Measurements from ENCODE around the gene CELF2. TPM values are rescaled to one million over a fixed set of nuclear protein-coding genes. Genes with fewer than 3 reads are reported as not detected.

The CELF2 gene
- polyA plus RNA-seq, 3 donors = 11.2 to 11.8 (median 11.5) TPM

DNA sequence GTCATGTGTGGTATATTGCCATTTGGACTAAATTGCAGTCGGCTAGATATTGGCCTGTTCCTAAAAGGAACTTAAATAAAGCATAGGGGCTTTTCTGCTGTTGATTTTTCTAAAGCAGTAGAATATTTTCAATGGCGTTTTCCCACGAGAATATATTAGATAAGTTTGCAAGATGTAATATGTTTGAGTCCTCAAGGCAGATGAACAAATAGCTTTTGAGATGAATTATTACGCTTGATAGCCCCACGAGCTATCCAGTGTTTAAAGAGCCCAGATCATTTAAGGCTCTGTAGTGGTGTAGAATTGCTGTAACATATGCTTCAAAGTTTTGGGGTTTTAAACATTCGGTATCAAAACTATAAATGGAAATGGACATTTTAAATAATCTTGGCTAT, 2.9 kb downstream of the CELF2 start:
- no peak for DNase-seq

DNA sequence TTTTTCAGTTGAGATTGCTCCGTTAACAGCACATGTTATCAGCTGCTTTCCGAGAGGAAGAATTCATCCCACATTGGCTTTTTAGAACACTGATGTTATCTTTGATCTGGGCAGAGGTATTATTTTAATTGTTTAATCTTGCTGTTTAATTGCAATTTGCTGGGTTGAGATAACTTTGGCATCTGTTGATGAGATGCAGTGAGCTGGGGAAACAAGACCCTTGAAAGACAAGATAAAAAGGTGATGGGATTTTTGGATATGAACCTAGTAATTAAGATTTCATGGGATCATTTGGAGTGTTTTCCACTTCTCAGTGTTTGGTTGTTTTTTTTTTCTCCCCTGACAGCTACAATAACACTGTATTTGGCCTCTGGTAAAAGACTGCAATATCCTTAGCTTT, 4.5 kb downstream of the CELF2 start:
- DNase-seq = no peak

DNA sequence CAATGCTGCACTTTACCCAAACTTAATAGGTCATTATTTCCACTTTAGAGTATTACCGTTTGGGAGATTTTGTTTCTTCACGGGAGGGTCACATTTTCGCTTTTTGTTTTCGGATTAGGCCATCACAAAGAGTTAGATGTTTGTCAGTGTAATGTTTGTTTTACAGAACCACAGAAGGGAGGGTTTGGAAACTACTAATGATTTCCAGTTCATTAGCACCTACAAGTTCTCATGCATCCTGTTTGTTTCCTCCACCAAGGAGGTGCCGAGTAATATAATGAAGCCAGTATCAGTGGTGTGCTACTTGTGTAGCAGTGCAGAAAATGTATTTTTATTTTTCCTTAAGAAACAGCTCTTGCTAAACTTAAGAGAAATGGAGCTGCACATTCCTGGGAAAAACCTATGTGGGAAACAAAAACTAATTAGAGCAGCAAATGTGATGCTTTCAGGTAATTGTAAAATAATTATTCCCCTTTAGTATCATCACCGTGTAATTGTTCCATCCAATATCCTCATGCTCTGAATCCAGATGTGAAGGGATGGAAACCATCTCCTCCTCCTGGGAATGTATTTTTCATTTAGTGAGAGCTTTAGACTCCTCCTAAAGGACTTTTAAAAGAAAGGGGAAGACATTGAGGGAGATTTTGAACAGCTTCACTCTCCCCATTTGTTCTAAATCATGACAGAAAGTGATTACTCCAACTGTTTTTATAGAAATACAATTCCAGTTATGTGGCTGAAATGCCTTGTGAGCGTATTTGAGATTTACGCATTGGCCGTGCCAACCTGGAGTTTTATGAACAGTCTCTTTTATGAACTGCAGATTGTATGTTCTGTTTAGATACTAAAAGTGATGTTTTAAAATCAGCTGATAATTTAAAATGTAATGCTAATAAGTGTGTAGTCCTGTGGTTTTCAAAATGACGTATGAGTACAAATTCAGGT, 5.6 kb downstream of the CELF2 start:
- no peak for DNase-seq

DNA sequence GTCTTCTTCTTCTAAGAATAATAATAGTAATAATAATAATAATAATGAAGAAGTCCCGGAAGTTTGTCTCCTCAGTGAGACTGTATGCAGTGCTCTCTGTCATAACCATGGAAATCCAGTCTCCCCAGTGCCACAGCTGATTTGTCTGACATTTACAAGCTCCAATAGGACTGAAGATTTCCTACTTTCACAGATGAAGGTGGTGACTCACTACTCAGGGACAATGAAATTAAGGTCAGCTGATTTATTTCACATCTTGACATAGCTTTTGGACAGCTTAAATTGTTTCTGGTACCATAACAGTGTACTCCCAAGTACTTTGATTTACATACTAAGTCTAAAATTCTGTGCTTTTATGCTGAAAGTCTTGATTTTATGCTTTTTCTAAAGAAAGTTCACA, 6.9 kb downstream of the CELF2 start:
- no peak for DNase-seq

DNA sequence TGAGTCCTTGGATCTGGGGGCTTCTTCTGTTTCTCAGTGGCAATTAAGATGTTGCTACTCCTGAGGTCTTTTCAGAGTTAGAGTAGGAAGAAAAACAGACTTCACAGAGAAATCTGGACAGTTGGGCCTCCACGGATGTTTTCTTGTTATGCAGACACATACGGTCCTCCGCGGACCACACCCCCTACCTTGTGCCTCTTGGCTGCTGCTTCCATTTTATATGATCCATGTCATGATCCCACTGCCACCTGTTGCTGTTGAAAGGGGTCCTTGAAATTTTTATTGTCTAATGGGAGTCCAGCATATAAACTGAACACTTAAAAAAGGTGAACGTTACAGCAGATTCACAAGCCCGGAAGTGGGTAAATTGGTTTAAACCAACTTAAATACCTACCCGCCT, 8.3 kb downstream of the CELF2 start:
- DNase-seq = no peak

DNA sequence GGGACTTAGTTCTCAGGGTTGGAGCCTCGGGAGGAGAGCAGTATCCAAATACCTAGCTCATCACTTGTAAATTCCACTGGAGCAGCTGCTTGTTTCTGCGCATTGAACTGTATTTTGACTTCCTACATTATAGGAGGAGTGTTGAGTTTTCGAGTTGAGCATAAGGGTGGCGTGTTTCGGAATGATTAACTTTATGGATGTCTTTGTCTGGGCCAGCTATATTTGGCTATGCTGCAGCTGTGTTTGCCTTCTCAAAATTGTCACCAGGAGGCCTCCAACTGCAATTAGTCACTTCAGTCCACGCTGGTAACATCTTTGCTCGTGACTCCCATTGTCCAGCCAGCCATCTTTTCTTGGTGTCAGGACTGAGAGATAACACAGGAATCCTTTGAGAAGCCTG, 9.1 kb downstream of the CELF2 start:
- DNase-seq = no peak

DNA sequence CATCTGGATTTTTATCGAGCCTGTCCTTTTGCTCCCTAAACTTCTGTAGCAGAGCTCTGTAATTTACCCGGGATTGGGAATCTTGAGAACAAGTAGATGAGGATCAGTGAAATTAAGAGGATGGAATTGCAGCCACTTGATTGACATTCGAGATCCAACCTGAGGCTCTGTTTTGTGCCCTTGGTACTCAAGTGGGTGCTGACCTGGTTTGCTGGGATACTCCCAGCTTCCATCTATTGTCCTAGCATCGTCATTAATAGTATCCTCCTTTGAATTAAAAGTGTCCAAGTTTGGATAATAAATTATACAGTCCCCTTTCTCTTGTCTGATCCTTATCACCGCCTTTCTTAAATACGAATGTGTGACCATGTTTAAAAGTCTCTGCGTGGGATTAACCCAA, 17.1 kb downstream of the CELF2 start:
- no peak for DNase-seq

DNA sequence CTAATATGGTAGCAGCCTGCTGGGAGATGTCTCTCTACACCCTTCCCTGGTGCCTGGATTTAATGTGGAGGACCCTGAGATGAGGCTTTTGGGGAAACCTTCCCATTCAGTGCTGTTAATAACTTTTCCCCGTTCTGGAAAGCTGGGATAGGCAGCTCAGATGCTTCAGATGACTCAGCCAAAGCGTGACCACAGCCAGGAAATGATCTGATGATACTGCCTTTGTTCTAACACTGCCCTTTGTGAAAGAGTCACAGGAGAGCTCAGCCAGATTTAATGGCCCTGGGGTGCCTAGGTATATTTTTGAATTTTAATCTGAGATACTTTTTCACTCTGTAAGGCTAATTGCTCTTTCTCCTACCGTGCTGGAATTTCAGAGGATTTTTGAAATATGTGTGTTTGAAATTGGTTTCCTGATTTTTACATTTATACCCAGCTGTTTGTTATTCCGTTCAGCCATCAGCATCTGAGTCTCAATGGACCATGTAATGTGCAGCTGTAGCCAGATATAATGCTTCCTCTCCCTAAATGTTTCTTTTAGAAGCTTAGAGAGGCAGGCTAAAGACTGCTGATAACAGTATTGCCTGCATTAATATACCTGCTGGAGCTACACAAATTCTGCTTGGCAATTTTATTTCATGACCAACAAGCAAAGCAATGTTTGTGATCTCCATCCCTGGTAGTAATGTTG, 17.8 kb downstream of the CELF2 start:
- DNase-seq = no peak

DNA sequence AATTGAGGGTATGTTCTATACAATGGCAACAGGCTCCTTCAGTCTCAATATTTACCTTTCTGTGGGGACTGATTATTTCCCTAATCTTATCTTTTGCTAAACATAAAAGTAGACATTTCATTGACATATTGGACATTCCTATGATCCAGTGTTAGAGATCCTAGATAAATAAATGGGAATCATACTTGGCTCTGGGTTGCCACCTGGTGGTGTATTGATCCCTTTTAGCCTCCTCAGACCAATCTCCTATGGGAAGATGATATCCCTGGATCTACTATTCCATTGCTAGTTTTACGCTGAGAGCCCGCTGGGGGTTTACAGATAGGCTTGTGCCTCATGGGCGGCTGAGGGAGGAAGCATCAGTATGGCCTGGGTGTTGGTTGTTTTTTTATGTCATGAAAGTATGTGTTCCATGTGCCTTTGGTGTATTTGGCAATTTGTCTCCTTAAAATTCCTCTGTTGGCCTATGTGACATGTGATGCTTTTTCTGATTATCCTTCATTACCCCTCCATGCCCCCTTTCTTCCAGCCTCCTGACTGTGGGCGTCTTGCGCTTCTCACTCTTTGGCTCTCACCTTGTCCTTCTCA, 18.8 kb downstream of the CELF2 start:
- DNase-seq = no peak

DNA sequence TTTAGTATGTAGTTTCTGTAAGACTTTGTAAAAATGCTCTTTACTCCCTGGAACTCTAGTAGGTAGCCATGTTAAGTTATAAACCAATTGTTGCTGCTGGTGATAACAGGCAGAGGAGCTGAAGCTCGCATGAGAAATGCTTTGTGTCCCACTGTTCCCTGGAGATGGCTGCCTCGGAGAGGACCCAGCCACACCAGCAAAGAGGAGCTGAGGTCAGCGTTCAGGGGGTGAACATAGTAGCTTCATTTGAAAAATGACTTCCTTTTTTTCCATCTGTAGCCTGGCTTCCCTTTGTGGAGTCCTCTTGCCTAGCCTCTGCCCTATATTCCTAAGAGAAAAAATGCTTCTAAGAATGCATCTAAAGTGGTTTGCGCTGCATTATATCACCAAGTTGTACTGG, 20.3 kb downstream of the CELF2 start:
- no peak for DNase-seq

DNA sequence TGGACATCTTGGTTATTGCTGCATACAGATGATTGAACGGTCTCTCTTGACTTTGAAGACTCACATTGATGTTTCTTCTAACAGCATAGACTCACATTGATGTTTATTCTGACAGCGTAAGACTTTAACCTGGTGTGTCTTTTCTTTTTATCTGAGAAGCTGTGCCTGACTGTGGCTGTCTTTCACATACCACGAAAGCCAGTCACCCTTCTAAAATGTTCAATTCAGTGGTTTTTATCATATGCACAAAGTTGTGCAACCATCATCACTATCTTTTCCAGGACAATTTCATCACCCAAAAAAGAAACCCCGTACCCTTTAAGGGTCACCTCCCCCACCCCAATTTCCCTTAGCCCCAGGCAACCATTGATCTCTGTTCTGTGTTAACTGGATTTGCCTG, 24.7 kb downstream of the CELF2 start:
- DNase-seq = no peak

DNA sequence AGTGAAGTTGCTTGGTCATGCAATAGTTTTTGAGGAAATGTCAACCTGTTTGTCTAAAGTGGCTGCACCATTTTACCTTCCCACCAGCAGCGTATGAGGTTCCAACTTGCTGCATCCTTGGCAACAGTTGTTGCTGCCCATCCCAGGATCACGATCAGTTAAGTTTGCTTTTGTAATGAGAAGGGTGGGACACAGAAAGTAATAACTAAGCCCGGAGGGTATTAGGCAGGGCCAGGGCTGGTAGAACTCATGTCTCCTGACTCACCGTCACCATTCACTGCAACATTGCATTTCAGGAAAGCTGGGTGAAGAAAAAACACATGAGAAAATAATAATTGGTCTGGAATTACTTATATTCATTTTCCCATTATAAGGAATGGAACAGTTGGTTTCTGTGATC, 25.4 kb downstream of the CELF2 start:
- DNase-seq = no peak

DNA sequence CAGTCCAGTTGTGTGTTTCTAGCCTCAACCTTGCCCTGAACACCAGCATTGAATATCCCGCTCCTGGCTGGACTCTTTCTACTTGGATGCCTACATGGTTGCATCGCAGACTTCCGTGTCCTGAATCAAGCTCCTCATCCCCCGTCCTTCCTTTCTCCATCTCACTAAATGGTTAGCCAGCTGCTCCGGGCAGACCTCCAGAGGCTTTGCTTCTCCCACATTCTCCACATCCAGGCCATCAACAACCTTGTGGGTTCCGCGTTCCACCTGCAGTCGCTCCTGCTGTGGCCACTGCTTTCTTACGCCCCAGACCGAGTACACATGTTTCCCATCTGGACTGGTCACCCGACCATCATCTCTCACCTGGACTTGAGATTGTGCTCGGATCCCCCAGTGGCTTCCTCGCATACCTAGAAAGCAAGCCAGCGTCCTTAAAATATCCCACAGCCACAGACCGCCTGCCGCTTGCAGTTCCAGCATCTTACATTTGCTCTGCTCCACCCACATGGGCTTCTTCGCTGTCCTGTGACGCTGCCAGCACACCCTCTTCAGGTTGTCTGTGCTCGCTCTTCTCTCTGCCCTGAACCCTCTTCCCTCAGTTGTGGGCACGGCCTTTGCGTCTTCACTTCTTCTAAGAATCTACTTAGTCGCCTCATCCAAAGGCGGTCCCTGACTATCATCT, 25.9 kb downstream of the CELF2 start:
- no peak for DNase-seq

DNA sequence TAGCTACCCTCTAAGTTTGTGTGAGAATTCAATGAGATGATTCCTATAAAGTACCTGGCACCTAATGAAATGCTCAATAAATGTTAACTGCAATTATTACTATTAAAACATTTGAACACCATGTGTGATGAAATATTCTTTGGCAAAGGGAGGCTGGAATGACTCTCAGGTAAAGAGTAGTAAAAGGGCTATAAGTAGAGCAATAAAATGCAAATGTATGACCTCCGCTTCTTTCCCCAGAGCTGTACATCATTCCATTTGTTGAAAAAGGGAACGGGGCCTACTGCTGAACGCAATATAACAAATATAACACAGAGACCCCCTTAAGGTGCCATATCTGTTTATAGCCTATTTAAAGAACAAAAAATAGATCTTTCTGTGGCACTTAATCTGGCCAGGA, 27.8 kb downstream of the CELF2 start:
- DNase-seq = no peak

DNA sequence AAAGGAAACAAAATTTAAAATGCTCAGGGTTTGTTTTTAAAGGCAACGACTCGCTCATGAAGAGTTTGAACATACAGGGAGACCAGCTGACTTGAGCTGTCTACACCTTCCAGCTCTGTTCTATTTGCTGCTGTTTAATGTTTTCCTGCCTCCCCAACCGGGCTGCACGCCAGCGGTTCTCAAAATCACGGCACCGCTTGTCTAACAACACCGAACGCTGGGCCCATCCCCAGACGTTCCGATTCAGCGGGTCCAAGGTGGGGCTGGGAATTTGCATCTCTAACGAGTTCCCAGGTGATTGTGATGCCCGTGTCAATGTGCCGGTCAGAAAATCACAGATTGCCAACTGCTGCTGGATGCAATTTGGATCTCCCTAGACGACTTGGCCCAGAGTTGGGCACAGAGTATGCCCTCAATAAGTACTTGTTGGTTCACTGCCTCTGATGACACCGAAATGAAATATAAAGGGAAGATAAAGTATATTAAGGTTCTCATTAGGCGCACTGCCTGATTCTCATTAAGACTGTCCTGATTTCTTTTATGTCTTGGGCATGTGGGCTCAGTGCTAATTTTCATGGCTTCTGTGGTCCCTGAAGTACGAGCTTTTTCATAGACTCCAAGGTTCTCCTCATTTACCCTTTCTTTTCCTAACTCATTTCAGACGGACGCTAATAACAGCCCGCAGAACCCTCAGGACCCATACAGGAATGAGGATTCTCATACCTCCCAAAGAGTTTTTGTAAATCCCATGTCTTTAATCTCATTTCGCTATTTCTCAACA, 28.5 kb downstream of the CELF2 start:
- no peak for DNase-seq

DNA sequence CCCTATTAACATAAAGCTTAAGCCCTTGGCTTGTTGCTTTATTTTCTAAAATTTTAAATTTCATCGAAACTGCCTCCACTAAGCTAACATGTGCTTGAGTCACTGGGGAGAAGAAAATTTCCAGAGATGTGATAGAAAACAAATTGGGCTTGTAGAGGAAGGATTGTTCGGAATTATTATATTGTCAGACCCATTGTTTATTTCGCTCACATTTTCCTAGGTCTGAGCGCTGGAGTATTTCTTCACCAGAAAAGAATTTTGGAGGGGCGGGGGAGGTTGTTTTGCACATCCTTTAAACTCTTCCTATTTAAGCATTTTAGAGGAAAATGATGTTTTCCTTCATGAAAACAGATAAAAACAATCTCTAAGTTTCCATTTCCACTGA, 29.1 kb downstream of the CELF2 start:
- DNase-seq = no peak

DNA sequence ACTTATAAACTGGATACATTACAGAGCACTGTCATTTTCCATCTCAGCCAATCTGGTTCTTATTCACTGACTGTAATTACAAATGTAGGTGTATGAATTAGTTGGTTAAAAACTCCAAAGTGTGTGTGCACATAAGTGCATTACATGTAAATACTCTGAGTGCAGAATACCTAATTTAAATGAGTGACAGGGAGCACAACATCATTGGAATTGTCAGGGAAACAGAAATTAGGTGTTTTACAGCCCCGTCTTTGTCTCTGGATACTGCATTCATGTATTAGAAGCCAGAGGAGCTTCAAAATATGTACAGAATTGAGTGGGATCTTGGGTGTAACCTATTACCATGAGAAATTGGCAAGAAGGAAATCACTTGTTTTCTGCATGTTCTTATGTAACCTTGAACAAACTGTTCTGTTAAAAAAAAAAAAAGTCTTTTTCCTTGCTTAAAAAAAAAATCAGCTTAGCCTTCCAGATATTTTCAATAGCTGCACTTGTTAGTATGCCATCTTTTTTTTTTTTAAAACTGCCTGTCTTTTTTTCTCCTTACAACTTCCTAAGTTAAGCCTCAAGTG, 31.1 kb downstream of the CELF2 start:
- DNase-seq = no peak

DNA sequence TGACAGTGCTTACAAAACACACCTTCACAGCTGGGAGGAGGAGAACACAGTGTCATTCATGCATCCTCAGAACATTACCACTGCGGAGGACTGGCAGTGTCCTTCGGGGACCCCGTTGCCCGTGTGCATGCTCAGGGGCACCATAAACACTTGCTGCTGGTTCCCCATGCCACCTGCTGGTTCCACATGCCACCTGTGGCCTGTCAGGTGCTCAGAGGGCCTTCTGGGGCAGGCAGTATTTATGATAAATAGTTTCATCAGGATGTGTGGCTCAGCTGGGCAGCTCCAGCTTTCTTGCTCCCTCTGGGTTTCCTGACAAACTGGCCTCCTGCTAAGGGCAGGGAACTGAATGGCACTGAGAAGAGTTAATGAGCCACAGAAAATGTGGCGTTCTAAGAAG, 32.1 kb downstream of the CELF2 start:
- no peak for DNase-seq

DNA sequence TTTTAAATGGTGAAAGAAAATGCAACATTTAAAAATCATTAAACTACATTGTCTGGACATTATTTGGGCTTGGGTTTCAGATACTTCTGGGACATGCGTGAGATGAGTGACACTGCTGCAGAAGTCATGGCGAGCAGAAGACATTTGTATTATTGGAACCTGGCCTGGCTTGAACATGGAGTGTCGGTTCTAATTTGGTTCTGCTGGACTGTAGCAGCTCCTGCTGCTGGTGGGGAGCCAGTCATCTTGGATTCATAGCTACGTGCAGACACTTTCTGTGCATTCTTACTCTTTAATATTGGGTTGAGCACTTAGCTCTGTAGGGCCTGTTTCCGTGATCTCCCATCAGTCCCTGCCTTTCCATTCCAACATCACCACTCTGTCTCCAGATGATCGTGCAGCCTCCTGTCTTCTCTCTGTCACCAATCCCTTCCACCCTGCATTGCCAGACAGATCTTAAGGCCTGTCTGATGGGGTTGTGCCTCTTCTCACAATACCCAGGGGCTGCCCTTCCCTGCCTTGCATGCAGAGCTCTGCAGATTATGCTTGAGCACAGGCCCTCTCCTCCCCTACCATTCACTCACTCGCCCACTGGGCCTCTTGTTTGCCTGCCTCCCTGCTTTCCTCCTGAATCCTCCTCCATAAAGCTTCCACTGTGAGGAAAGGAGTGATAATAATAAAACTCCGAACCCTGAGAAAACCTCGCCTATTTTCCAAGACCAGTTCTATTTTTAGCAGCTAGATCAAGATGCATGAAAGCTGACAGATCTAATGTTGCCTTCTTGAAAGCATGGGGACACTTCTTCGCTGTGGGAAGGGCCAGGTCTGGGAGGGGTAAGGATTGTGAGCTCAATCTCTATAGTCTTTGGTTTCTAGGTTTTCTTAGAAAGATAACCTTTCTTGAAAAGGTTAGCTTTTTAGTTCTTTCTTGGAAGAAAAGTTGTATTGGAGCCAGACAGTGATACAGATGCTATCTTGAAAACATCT, 32.9 kb downstream of the CELF2 start:
- DNase-seq = no peak

DNA sequence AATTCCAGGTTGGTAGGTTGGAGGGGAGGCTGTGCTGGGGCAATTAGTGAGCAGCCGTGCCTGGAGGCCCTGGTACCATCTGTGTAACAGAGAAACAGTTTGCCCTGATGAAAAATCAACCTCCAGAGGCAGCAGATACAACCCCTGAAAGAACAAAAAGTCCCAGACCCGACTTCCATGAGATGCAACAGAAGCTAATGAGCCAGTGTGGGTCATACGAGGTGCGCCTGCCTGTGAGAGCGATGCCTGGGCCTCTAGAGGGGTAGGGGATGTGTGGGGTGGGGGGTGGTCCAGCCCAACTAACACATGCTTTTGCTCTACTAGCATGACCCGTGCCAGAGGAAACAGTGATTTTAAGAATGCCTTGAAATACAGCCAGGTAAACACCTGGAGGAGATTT, 39.3 kb downstream of the CELF2 start:
- no peak for DNase-seq
